Stimulated activated CD8-positive, alpha-beta memory T cell treated with anti-CD3 and anti-CD28 coated beads, Interleukin-7, amount 100 ng/mL, for 4 hours (primary cell): Measurements from ENCODE around the gene ATP1A3.

ENCODE experiments used
- DNase-seq, 2 donors: peaks; one replicate each; pipeline ENCODE4 v3.0.0-alpha.2; 2020; ENCODE audit warnings: low read depth in 2 of 2

The ATP1A3 gene

GRCh38 chr19:41987141-41987860 lies 6.7 kb downstream of the ATP1A3 start:
- DNase-seq: no peak

- DNase-seq: no peak
Measured at GRCh38 chr19:41984961-41985360, 9.1 kb downstream of the ATP1A3 start.

GRCh38 chr19:41981724-41982123 lies 12.3 kb downstream of the ATP1A3 start:
- DNase-seq: no peak

DNA sequence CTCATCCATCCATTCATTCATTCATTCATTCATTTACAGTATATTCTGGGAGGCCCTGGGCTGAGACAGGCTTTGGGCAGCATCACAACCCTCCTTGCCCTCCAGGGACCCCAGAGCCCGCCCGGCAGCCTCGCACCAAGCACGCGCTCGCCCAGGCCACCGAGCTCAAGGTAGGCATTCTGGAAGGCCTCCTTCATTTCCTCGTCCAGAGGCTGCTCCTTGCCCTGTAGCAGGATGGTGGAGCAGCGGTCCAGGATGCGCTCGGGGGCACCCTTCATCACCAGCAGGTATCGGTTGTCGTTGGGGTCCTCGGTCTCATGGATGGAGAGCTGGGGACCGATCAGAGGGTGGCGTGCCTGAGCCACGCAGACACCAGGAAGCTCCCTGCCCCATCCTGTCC lies 15.6 kb downstream of the ATP1A3 start:
- DNase-seq: no peak

DNA sequence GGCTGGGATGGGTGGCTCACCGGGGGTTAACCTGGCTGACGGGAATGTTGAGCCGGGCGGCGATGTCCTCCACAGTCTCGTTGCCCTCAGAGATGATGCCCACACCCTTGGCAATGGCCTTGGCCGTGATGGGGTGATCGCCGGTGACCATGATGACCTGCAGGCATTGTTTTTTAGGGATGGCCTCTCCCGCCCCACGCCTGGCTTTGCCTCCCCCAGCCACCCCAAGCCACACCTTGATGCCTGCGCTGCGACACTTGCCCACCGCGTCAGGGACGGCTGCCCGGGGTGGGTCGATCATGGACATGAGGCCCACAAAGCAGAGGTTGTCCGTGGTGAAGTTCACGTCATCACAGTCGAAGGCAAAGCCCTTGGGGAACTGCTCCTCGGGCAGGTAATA lies 16.1 kb downstream of the ATP1A3 start:
- DNase-seq: no peak

DNA sequence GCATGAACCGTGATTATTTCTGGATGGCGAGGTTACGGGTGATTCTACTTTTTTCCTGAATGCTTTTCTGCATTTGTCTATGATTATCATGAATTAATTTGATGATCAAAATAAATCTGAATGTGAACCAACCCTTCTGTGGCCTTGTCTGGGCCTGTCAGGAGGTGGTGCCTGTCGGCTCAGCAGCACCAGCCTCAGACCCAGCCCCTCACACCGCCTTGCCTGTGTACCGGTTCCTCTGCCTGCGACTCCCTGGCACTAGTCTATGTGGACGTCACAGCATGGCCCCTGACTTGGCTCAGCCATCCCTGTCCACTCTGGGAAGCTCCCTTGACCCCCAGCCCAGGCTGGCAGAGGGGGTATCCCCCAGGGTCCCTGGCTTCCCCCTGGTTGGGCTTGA lies 19.4 kb downstream of the ATP1A3 start:
- no peak for DNase-seq

DNA sequence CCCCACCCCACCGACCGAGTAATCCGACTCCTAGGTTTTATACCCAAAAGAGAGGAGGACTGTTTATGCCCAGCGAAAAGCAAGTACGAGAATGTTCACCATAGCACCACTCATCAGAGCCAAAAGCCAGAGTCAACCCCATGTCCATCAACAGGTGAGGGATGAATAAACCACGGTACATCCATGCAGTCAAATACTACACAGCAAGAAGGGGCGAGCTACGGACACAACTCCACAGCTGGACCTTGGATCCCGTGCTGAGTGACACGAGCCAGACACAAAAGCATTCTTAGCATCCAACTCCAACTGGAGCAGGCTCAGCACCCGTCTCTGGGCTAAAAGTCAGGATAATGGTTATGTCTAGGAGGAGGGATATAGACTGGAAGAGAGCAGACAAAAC lies 22.7 kb downstream of the ATP1A3 start:
- no peak for DNase-seq

- DNase-seq: no peak
Measured at GRCh38 chr19:41969772-41970458, 24.1 kb downstream of the ATP1A3 start.

GRCh38 chr19:41968751-41969595 lies 25.1 kb downstream of the ATP1A3 start:
- DNase-seq: no peak

GRCh38 chr19:41967054-41967783 lies 26.8 kb downstream of the ATP1A3 start:
- no peak for DNase-seq

DNA sequence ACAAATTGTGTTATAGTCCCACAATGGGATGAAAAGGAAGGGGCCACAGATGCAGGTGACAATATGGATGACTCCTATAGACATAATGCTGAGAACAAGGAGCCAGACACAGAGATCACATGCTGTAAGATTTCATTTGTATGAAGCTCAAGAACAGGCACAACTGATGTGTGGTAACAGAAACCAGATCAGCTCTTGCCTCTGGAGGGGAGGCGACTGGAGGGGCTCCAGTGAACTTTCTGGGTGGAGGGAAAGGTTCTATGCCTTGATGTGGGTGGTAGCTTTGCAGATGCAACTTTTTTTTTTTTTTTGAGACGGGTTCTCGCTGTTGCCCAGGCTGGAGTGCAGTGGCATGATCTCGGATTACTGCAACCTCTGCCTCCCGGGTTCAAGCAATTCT lies 28.9 kb downstream of the ATP1A3 start:
- DNase-seq: no peak

DNA sequence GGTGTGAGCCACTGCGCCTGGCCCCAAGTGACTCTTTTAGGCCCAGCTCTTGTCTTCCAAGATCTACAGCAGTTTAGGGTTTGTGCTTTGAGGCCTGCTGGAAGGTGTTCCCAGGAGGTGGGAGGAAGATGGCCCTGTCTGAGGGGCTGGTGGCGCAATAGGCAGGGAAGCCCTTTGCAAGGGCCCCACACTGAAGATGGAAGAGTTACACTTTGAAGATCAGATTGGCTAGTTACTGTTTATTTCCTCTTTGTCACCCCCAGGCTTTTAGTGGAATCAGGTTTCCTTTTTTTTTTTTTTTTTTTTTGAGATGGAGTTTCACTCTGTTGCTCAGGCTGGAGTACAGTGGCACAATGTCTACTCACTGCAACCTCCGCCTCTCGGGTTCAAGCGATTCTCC lies 33.1 kb downstream of the ATP1A3 start:
- DNase-seq: no peak

- DNase-seq: peak; percentile 75 to 82
Measured at GRCh38 chr19:41959056-41960053, 34.7 kb downstream of the ATP1A3 start, which contains the start of gene RABAC1. Gene RABAC1 (minus strand): TSS chr19:41959321. CDS start chr19:41959292, 29 bp downstream.

- peak; percentile 65 to 74 for DNase-seq
Measured at GRCh38 chr19:41958367-41959055, 35.5 kb downstream of the ATP1A3 start.

DNA sequence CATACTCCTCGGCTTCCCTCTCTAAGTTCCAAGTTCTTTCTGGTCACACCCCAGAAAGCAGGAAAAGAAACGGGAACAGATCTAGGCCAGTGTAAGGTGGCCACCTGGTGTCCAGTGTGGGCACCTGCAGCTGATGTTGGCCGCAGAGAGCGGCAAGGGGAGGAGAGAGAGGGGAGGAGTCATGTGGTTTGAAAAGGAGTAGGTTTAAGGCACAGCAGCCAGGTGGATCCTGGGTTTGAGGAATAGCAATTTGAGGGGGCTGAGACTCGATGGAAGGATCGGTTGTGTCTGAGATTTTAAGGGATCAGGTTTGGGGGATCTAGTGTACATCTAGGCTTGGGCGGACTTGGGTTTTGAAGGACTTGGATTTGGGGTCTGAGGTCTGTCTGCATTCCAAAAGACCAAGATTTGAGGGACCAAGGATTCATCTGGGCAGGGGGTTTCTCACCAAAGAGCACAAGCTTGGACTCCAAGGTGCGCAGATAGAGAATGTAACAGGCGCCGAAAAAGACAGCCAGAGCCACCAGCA lies 36.1 kb downstream of the ATP1A3 start:
- no peak for DNase-seq

DNA sequence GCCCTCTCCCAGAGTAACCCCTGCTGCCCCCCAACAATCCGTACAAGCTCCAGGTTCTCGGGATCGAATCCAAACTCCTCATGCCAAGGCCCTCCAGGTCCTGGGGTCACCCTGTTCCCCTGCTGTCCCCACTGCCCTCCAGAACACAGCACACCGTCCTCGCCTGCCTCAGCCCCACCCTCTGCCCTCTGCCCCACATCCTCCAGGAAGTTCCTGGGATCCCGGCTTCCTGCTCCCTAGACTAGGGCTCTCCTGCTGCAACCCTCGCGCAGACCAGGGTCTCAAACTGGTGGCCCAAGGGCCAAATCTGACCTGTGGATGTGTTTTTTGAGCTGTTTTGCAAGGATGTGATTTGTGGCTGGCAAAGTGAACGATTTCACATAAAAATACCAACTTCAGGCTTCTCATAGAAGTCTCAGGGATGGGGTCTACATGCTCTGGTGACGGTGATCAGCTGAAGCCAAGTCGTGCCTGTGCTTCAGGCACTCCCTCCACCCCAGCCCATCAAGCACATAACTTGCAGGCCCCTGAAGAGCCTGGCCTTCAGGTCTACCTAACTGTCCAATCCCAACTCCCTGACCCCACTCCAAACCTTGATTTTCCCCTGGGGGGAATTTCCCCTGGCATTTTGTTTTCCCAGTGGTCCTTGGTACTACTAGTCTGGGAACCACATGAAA lies 36.7 kb downstream of the ATP1A3 start:
- DNase-seq: no peak

DNA sequence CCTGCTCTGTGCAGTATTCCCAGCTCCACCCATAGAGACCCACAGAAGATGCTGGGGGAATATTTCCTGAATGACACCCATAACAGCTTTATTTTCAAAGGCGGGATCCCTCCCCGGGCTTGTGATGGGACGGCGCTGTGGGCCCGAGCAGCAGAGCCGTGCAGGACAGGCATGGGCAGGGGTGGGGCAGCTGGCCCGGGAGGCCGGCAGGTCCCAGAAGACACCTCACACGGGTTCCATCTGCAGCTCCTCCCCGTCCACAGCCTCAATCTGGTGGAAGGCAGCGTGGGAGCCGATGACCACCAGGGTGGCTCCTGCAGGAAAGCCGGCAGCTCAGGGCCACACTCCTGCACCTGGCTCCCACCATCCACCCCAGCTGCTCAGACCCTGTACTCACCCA lies 37.4 kb downstream of the ATP1A3 start:
- no peak for DNase-seq

DNA sequence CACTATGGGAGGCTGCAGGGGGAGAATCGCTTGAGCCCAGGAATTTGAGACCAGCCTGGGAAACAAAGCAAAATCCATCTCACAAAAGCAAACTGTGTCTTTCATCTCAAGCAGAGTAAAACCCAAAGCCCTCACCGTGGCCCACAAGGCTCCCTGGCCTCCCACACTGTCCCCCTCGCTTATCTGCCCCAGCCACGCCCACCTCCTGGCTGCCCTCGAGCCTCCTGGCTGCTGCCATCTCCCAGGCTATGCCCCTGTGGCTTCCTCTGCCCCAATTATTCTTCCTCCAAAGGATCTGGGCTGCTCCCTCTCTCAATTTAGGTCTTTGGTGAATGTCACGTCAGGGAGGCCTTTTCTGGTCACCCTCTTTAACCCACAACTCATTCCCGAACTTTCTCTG lies 38.5 kb downstream of the ATP1A3 start:
- no peak for DNase-seq

DNA sequence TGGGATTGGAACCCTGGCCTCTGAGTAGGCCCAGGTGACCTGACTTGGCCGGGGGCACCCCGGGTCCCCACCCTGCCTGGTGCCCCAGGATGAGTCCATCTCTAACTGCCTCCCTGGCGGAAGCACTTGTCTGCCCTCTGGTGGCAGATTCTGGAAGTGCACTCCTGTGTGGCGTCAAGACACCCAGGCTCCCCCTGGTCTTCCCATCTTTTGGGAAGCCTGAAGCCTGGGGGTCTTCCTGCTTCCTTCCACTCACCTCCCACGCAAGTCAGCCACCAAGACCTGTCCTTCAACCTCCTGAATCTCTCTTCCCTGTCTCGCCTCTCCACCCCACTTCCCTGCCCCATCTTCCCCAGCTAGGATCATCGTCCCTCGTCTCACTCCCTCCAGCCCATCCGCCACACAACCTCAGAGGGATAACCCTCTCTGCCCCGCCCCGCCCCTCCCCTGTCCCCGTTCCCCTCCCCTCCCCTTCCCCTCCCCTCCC lies 42.3 kb downstream of the ATP1A3 start:
- peak; percentile 69 to 73 for DNase-seq
